IMR-90 (cell line): ENCODE data around the gene ARHGAP15.

Experiments
- CTCF ChIP-seq: conservative IDR thresholded peaks from 2 replicates; pipeline ENCODE4 v1.5.1; 2012; ENCODE audit warnings: mild to moderate bottlenecking, low read depth, low read length, improper control_type of control experiment
- MAZ ChIP-seq: IDR thresholded peaks from 2 replicates; pipeline ENCODE4 v1.6.1; 2012; ENCODE audit warnings: low read depth, mild to moderate bottlenecking, low read length, improper control_type of control experiment, moderate library complexity, borderline replicate concordance
- MXI1 ChIP-seq: IDR thresholded peaks from 2 replicates; pipeline ENCODE4 v1.6.1; 2012; ENCODE audit warnings: low read depth, mild to moderate bottlenecking, low read length, moderate library complexity, borderline replicate concordance
- NFE2L2 ChIP-seq: fragments of 150-350 bp; IDR thresholded peaks from 2 replicates; pipeline ENCODE4 v1.6.1; 2016; ENCODE audit warnings: low read depth, mild to moderate bottlenecking, low read length
- POLR2A ChIP-seq: IDR thresholded peaks from 2 replicates; pipeline ENCODE4 v1.6.1; 2012; ENCODE audit warnings: mild to moderate bottlenecking, low read depth, low read length
- RCOR1 ChIP-seq: IDR thresholded peaks from 2 replicates; pipeline ENCODE4 v1.6.1; 2012; ENCODE audit warnings: mild to moderate bottlenecking, low read length, improper control_type of control experiment; ENCODE audit not compliant: insufficient replicate concordance
- RFX5 ChIP-seq: IDR thresholded peaks from 2 replicates; pipeline ENCODE4 v1.8.0; 2012; ENCODE audit warnings: low read depth, mild to moderate bottlenecking, low read length, moderate library complexity
- SMC3 ChIP-seq: fragments of 150-350 bp; IDR thresholded peaks from 2 replicates; pipeline ENCODE4 v1.6.1; 2016; ENCODE audit warnings: low read depth, mild to moderate bottlenecking, antibody characterized with exemption, low read length, moderate library complexity
- USF2 ChIP-seq: fragments of 150-350 bp; IDR thresholded peaks from 2 replicates; pipeline ENCODE4 v1.6.1; 2017; ENCODE audit warnings: mild to moderate bottlenecking, antibody characterized with exemption, low read length, low read depth

DNA sequence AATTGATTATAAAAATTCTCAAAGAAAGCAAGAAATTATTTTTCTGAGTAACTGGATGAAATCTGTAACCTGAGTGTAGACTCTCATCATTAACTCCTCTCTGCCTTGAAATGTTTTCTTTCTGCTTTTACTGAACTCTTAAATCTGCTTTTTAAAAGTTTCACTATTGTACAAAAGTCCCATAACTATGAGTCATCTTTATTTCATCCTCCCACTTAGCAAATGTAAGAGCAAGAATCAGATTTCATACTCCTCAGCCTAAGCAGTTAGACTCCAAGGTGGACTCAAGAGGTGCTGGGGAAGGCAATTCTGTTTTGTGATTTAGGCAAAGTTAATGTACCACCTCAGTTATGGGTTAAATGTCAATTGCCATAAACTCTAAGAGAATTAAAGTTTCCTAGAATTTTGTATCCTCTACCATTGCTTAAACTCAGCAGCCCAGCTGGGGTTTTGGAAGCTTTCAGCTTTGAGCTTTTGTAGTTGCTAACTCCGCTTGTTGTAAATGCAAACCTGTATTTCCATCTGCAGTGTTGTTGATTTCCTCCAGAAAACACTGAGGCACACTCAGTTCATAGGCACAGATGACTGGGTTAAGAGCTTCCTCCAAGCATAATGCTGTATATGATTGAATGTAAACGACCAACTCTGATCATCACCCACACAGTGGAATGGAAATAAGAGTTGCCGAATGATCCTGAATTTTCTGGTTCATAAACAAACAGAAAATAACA, 268.8 kb downstream of the ARHGAP15 start:
- TF ChIP-seq CTCF = no peak
- TF ChIP-seq POLR2A = no peak
- no peak for TF ChIP-seq MAZ
- TF ChIP-seq RCOR1 = no peak
- TF ChIP-seq RFX5 = no peak
- no peak for TF ChIP-seq SMC3
- no peak for TF ChIP-seq USF2
- TF ChIP-seq NFE2L2 = no peak
- TF ChIP-seq MXI1 = no peak
